ENCODE data around the gene GRIK1.
A peak's percentile ranks its signal among the peaks of the same experiment; 100 is the strongest.

GRIK1 gene

GRCh38 chr21:29721221-29721620 is 218.6 kb downstream of the GRIK1 start:
- H3K18ac ChIP-seq (ENCODE audit: low read length): no peak overlapping the region
- H3K23ac ChIP-seq (ENCODE audit: low read depth, low read length, poor library complexity): no peak overlapping the region
- no peak overlapping the region for H2BK12ac ChIP-seq (ENCODE audit: low read length)
- H3K4me2 ChIP-seq (ENCODE audit: insufficient read depth, low read length, poor library complexity, severe bottlenecking): peak overlapping the region; percentile 32
- H3K4ac ChIP-seq (ENCODE audit: low read length): no peak overlapping the region
- H2AK5ac ChIP-seq (ENCODE audit: low read depth, low read length): no peak overlapping the region
- peak overlapping the region; percentile 44 for H2AFZ ChIP-seq (ENCODE audit: low read length)
- H3K9me3 ChIP-seq (replicated peaks in 1 of 2; ENCODE audit: control insufficient read depth in 2 of 2, insufficient read depth in 1 of 2, low read depth in 1 of 2, low read length in 2 of 2): peaks cover 1 to 6% of the 10 kb centered on the region in 2 donors
- DNase-seq (ENCODE audit: low spot score): no peak
- no peaks in the 10 kb centered on the region for H3K79me1 ChIP-seq (ENCODE audit: low read depth, low read length)
- H2BK15ac ChIP-seq (ENCODE audit: low read length): no peak overlapping the region
- H3K4me3 ChIP-seq (ENCODE audit: low read length in 2 of 2): no peak overlapping the region
- H3K9ac ChIP-seq (ENCODE audit: low read depth, low read length, poor library complexity): no peak overlapping the region
- H2BK5ac ChIP-seq (ENCODE audit: low read length): no peak overlapping the region
- no peak overlapping the region for H4K91ac ChIP-seq (ENCODE audit: low read depth, low read length, poor library complexity)
- H3K27ac ChIP-seq (replicated peaks; ENCODE audit: low read length): no peak overlapping the region
- WGBS, 2 donors (ENCODE audit: extremely low coverage in 2 of 2, insufficient read length in 2 of 2, insufficient replicate concordance in 1 of 2): no CpG with 5 or more reads among the region's 5 CpGs
- H3K4me1 ChIP-seq (ENCODE audit: control insufficient read depth in 2 of 2, insufficient read depth in 1 of 2, low read depth in 1 of 2, low read length in 2 of 2): peaks cover 8 to 9% of the 10 kb centered on the region in 2 donors
- no peaks in the 10 kb centered on the region for H3K36me3 ChIP-seq (replicated peaks in 1 of 2; ENCODE audit: control insufficient read depth in 2 of 2, insufficient read depth in 2 of 2, low read length in 2 of 2)
- no peak overlapping the region for H2BK120ac ChIP-seq (ENCODE audit: low read depth, low read length)
- H4K8ac ChIP-seq (ENCODE audit: low read depth, low read length): no peak overlapping the region
- H3K27me3 ChIP-seq (ENCODE audit: control insufficient read depth in 3 of 3, insufficient read depth in 3 of 3, low read depth in 1 of 3, low read length in 3 of 3): no peaks in the 10 kb centered on the region
- no peak overlapping the region for H3K14ac ChIP-seq (ENCODE audit: low read length)

GRCh38 chr21:29719521-29719920 is 220.3 kb downstream of the GRIK1 start:
- no peaks in the 10 kb centered on the region for H3K79me1 ChIP-seq (ENCODE audit: low read depth, low read length)
- H2BK120ac ChIP-seq (ENCODE audit: low read depth, low read length): no peak overlapping the region
- H2BK15ac ChIP-seq (ENCODE audit: low read length): no peak overlapping the region
- no peak overlapping the region for H3K4me2 ChIP-seq (ENCODE audit: insufficient read depth, low read length, poor library complexity, severe bottlenecking)
- H3K18ac ChIP-seq (ENCODE audit: low read length): no peak overlapping the region
- H3K9ac ChIP-seq (ENCODE audit: low read depth, low read length, poor library complexity): no peak overlapping the region
- H3K14ac ChIP-seq (ENCODE audit: low read length): no peak overlapping the region
- H2AFZ ChIP-seq (ENCODE audit: low read length): no peak overlapping the region
- H2AK5ac ChIP-seq (ENCODE audit: low read depth, low read length): no peak overlapping the region
- DNase-seq (ENCODE audit: low spot score): no peak
- no peak overlapping the region for H3K23ac ChIP-seq (ENCODE audit: low read depth, low read length, poor library complexity)
- H2BK5ac ChIP-seq (ENCODE audit: low read length): no peak overlapping the region
- H3K27me3 ChIP-seq (ENCODE audit: control insufficient read depth in 3 of 3, insufficient read depth in 3 of 3, low read depth in 1 of 3, low read length in 3 of 3): no peaks in the 10 kb centered on the region
- no peak overlapping the region for H3K4ac ChIP-seq (ENCODE audit: low read length)
- H3K36me3 ChIP-seq (replicated peaks in 1 of 2; ENCODE audit: control insufficient read depth in 2 of 2, insufficient read depth in 2 of 2, low read length in 2 of 2): no peaks in the 10 kb centered on the region
- H2BK12ac ChIP-seq (ENCODE audit: low read length): no peak overlapping the region
- no peak overlapping the region for H4K8ac ChIP-seq (ENCODE audit: low read depth, low read length)
- H3K9me3 ChIP-seq (replicated peaks in 1 of 2; ENCODE audit: control insufficient read depth in 2 of 2, insufficient read depth in 1 of 2, low read depth in 1 of 2, low read length in 2 of 2): peaks cover 1 to 6% of the 10 kb centered on the region in 2 donors
- peaks cover 8 to 9% of the 10 kb centered on the region in 2 donors for H3K4me1 ChIP-seq (ENCODE audit: control insufficient read depth in 2 of 2, insufficient read depth in 1 of 2, low read depth in 1 of 2, low read length in 2 of 2)
- H4K91ac ChIP-seq (ENCODE audit: low read depth, low read length, poor library complexity): no peak overlapping the region
- H3K27ac ChIP-seq (replicated peaks; ENCODE audit: low read length): no peak overlapping the region
- H3K4me3 ChIP-seq (ENCODE audit: low read length in 2 of 2): no peak overlapping the region

GRCh38 chr21:29718081-29718815 is 221.5 kb downstream of the GRIK1 start:
- no peak overlapping the region for H3K23ac ChIP-seq (ENCODE audit: low read depth, low read length, poor library complexity)
- H3K27me3 ChIP-seq (ENCODE audit: control insufficient read depth in 3 of 3, insufficient read depth in 3 of 3, low read depth in 1 of 3, low read length in 3 of 3): no peaks in the 10 kb centered on the region
- H3K36me3 ChIP-seq (replicated peaks in 1 of 2; ENCODE audit: control insufficient read depth in 2 of 2, insufficient read depth in 2 of 2, low read length in 2 of 2): no peaks in the 10 kb centered on the region
- H2BK15ac ChIP-seq (ENCODE audit: low read length): no peak overlapping the region
- H3K9ac ChIP-seq (ENCODE audit: low read depth, low read length, poor library complexity): no peak overlapping the region
- H3K18ac ChIP-seq (ENCODE audit: low read length): no peak overlapping the region
- H2BK120ac ChIP-seq (ENCODE audit: low read depth, low read length): no peak overlapping the region
- H2AK5ac ChIP-seq (ENCODE audit: low read depth, low read length): no peak overlapping the region
- DNase-seq (ENCODE audit: low spot score): no peak
- no peaks in the 10 kb centered on the region for H3K79me1 ChIP-seq (ENCODE audit: low read depth, low read length)
- no CpG with 5 or more reads among the region's 3 CpGs for WGBS, 2 donors (ENCODE audit: extremely low coverage in 2 of 2, insufficient read length in 2 of 2, insufficient replicate concordance in 1 of 2)
- no peak overlapping the region for H2BK12ac ChIP-seq (ENCODE audit: low read length)
- no peak overlapping the region for H3K4me3 ChIP-seq (ENCODE audit: low read length in 2 of 2)
- peaks cover 8 to 9% of the 10 kb centered on the region in 2 donors for H3K4me1 ChIP-seq (ENCODE audit: control insufficient read depth in 2 of 2, insufficient read depth in 1 of 2, low read depth in 1 of 2, low read length in 2 of 2)
- H4K91ac ChIP-seq (ENCODE audit: low read depth, low read length, poor library complexity): no peak overlapping the region
- H2BK5ac ChIP-seq (ENCODE audit: low read length): no peak overlapping the region
- no peak overlapping the region for H4K8ac ChIP-seq (ENCODE audit: low read depth, low read length)
- no peak overlapping the region for H3K14ac ChIP-seq (ENCODE audit: low read length)
- H2AFZ ChIP-seq (ENCODE audit: low read length): no peak overlapping the region
- H3K27ac ChIP-seq (replicated peaks; ENCODE audit: low read length): no peak overlapping the region
- no peak overlapping the region for H3K4ac ChIP-seq (ENCODE audit: low read length)
- peaks cover 1 to 6% of the 10 kb centered on the region in 2 donors for H3K9me3 ChIP-seq (replicated peaks in 1 of 2; ENCODE audit: control insufficient read depth in 2 of 2, insufficient read depth in 1 of 2, low read depth in 1 of 2, low read length in 2 of 2)
- H3K4me2 ChIP-seq (ENCODE audit: insufficient read depth, low read length, poor library complexity, severe bottlenecking): no peak overlapping the region

- Histone ChIP-seq H4K91ac (ENCODE audit: low read depth, low read length, poor library complexity) (no peak overlapping the region), H2BK5ac (ENCODE audit: low read length) (no peak overlapping the region), H2BK12ac (ENCODE audit: low read length) (no peak overlapping the region), H3K79me1 (ENCODE audit: low read depth, low read length) (no peaks in the 10 kb centered on the region), H3K9me3 (replicated peaks in 1 of 2; ENCODE audit: control insufficient read depth in 2 of 2, insufficient read depth in 1 of 2, low read depth in 1 of 2, low read length in 2 of 2) (peaks cover 1 to 6% of the 10 kb centered on the region in 2 donors), H3K9ac (ENCODE audit: low read depth, low read length, poor library complexity) (no peak overlapping the region), H3K4me1 (ENCODE audit: control insufficient read depth in 2 of 2, insufficient read depth in 1 of 2, low read depth in 1 of 2, low read length in 2 of 2) (peaks cover 8 to 9% of the 10 kb centered on the region in 2 donors), H2AK5ac (ENCODE audit: low read depth, low read length) (no peak overlapping the region), H3K27ac (replicated peaks; ENCODE audit: low read length) (no peak overlapping the region), H3K14ac (ENCODE audit: low read length) (no peak overlapping the region), H3K4me2 (ENCODE audit: insufficient read depth, low read length, poor library complexity, severe bottlenecking) (no peak overlapping the region), H3K4ac (ENCODE audit: low read length) (no peak overlapping the region), H2BK15ac (ENCODE audit: low read length) (no peak overlapping the region), H3K36me3 (replicated peaks in 1 of 2; ENCODE audit: control insufficient read depth in 2 of 2, insufficient read depth in 2 of 2, low read length in 2 of 2) (no peaks in the 10 kb centered on the region), H3K27me3 (ENCODE audit: control insufficient read depth in 3 of 3, insufficient read depth in 3 of 3, low read depth in 1 of 3, low read length in 3 of 3) (no peaks in the 10 kb centered on the region), H2BK120ac (ENCODE audit: low read depth, low read length) (no peak overlapping the region), H2AFZ (ENCODE audit: low read length) (no peak overlapping the region), H4K8ac (ENCODE audit: low read depth, low read length) (no peak overlapping the region), H3K4me3 (ENCODE audit: low read length in 2 of 2) (no peak overlapping the region), H3K18ac (ENCODE audit: low read length) (no peak overlapping the region), H3K23ac (ENCODE audit: low read depth, low read length, poor library complexity) (no peak overlapping the region)
- DNase-seq (ENCODE audit: low spot score): no peak
- no CpG with 5 or more reads among the region's 1 CpG for WGBS, 2 donors (ENCODE audit: extremely low coverage in 2 of 2, insufficient read length in 2 of 2, insufficient replicate concordance in 1 of 2)
These were observed 222.1 kb downstream of the GRIK1 start for GRCh38 chr21:29717659-29718058.

Data from neuronal stem cell (in vitro differentiated cells).